ENCODE data around the gene CCDC149.

CCDC149 gene

GRCh38 chr4:24801136-24801855 is 111.5 kb downstream of the CCDC149 start:
- no peak for TF ChIP-seq CTCF (IDR thresholded peaks at IDR 0.05; ENCODE audit: low read depth, low read length)
- in situ Hi-C loops (cut with HindIII; ENCODE audit: low sequenced_read_pairs): no loop called here
- H3K4me3 ChIP-seq (ENCODE audit: low read depth, low read length): no peak overlapping the region
- no peak for DNase-seq (ENCODE audit: low read depth, low spot score)

GRCh38 chr4:24800325-24800895 is 112.4 kb downstream of the CCDC149 start:
- in situ Hi-C loops (cut with HindIII; ENCODE audit: low sequenced_read_pairs): no loop called here
- DNase-seq (ENCODE audit: low read depth, low spot score): no peak

GRCh38 chr4:24799544-24800324 is 113.1 kb downstream of the CCDC149 start:
- no peak for TF ChIP-seq CTCF (IDR thresholded peaks at IDR 0.05; ENCODE audit: low read depth, low read length)
- in situ Hi-C loops (cut with HindIII; ENCODE audit: low sequenced_read_pairs): no loop called here
- peak overlapping the region; percentile 24 for H3K4me3 ChIP-seq (ENCODE audit: low read depth, low read length)
- DNase-seq (ENCODE audit: low read depth, low spot score): no peak

More at GRCh38 chr4:24800325-24800895, 112.4 kb downstream of the CCDC149 start:
- H3K4me3 ChIP-seq (ENCODE audit: low read depth, low read length): peak overlapping the region; percentile 24
- no peak for TF ChIP-seq CTCF (IDR thresholded peaks at IDR 0.05; ENCODE audit: low read depth, low read length)

GRCh38 chr4:24799196-24799543 is 113.7 kb downstream of the CCDC149 start:
- in situ Hi-C loops (cut with HindIII; ENCODE audit: low sequenced_read_pairs): no loop called here
- no peak for DNase-seq (ENCODE audit: low read depth, low spot score)
- no peak for TF ChIP-seq CTCF (IDR thresholded peaks at IDR 0.05; ENCODE audit: low read depth, low read length)
- no peak overlapping the region for H3K4me3 ChIP-seq (ENCODE audit: low read depth, low read length)

GRCh38 chr4:24798036-24798610 is 114.7 kb downstream of the CCDC149 start:
- H3K4me3 ChIP-seq (ENCODE audit: low read depth, low read length): no peak overlapping the region
- no peak for TF ChIP-seq CTCF (IDR thresholded peaks at IDR 0.05; ENCODE audit: low read depth, low read length)
- in situ Hi-C loops (cut with HindIII; ENCODE audit: low sequenced_read_pairs): no loop called here
- DNase-seq (ENCODE audit: low read depth, low spot score): no peak

GRCh38 chr4:24796620-24797019 is 116.2 kb downstream of the CCDC149 start:
- no peak for TF ChIP-seq CTCF (IDR thresholded peaks at IDR 0.05; ENCODE audit: low read depth, low read length)
- in situ Hi-C loops (cut with HindIII; ENCODE audit: low sequenced_read_pairs): no loop called here
- DNase-seq (ENCODE audit: low read depth, low spot score): no peak
- no peak overlapping the region for H3K4me3 ChIP-seq (ENCODE audit: low read depth, low read length)
